HCT116 (cell line): ENCODE results near the gene DOHH.

ENCODE experiments used
- CEBPB ChIP-seq: IDR thresholded peaks from 2 replicates; pipeline ENCODE4 v1.6.1; 2012; ENCODE audit warnings: low read depth
- ELF1 ChIP-seq: IDR thresholded peaks from 2 replicates; pipeline ENCODE4 v1.6.1; 2012; ENCODE audit warnings: low read depth, borderline replicate concordance
- EZH2 ChIP-seq: fragments of 200-600 bp; sonication (generic); IDR thresholded peaks from 2 replicates; pipeline ENCODE4 v1.6.1; 2017; ENCODE audit warnings: antibody characterized with exemption, mixed run types
- FOSL1 ChIP-seq: IDR thresholded peaks from 2 replicates; pipeline ENCODE4 v1.6.1; 2012; ENCODE audit warnings: low read depth
- JUND ChIP-seq: IDR thresholded peaks from 2 replicates; pipeline ENCODE4 v1.6.1; 2012
- POLR2A ChIP-seq: IDR thresholded peaks from 2 replicates; pipeline ENCODE4 v1.7.0; 2011; ENCODE audit warnings: borderline replicate concordance; ENCODE audit not compliant: insufficient read depth, insufficient read length; ENCODE audit errors: extremely low read depth
- RAD21 ChIP-seq: IDR thresholded peaks from 2 replicates; pipeline ENCODE4 v1.6.1; 2012; ENCODE audit warnings: low read depth, mild to moderate bottlenecking
- SIN3A ChIP-seq: IDR thresholded peaks from 2 replicates; pipeline ENCODE4 v1.6.1; 2012; ENCODE audit warnings: low read depth
- TF ChIP-seq, protein P1 (sequence below), 3 experiments: fragments of 200-600 bp in 1 of 3; sonication (generic) in 1 of 3; IDR thresholded peaks in 2 of 3; conservative IDR thresholded peaks in 1 of 3; 2 replicates each; pipeline ENCODE4 v1.5.1; 2012 to 2017; ENCODE audit warnings: low read depth in 2 of 3, low read length in 2 of 3, antibody characterized with exemption in 1 of 3, borderline replicate concordance in 1 of 3, control low read depth in 1 of 3, mild to moderate bottlenecking in 1 of 3, mixed read lengths in 1 of 3, mixed run types in 1 of 3, moderate library complexity in 1 of 3; ENCODE audit not compliant: insufficient read depth in 1 of 3
- TF ChIP-seq, protein P2 (sequence below): IDR thresholded peaks from 2 replicates; pipeline ENCODE4 v1.6.1; 2011; ENCODE audit warnings: mild to moderate bottlenecking, low read length, moderate library complexity; ENCODE audit not compliant: insufficient replicate concordance; ENCODE audit errors: extremely low read depth

DNA sequence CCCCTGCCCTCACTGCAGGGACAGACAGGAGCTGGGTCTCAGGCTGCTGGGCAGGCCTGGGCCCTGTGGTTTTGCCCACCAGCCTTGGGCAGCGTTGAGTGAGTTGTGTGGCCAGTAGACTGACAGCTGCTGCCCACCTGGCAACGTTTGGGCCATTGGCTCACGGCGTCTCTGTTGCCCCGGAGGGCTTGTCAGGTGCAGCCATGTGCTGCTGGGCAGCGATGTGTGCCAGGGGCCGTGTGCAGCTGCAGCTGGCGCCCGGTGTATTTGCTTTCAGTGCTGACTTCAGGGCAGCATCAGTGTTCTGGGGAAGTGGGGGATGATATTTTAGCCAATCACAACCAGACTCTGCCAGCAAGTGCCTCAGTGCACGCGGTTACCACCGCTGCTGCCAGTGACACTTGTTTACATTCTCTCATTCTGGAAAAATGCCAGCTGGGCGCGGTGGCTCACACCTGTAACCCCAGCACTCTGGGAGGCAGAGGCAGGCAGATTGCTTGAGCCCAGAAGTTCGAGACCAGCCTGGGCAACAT lies 16.3 kb upstream of the DOHH start:
- no peak for TF ChIP-seq JUND
- no peak for TF ChIP-seq SIN3A
- TF ChIP-seq RAD21 = no peak
- TF ChIP-seq, protein P1, sequence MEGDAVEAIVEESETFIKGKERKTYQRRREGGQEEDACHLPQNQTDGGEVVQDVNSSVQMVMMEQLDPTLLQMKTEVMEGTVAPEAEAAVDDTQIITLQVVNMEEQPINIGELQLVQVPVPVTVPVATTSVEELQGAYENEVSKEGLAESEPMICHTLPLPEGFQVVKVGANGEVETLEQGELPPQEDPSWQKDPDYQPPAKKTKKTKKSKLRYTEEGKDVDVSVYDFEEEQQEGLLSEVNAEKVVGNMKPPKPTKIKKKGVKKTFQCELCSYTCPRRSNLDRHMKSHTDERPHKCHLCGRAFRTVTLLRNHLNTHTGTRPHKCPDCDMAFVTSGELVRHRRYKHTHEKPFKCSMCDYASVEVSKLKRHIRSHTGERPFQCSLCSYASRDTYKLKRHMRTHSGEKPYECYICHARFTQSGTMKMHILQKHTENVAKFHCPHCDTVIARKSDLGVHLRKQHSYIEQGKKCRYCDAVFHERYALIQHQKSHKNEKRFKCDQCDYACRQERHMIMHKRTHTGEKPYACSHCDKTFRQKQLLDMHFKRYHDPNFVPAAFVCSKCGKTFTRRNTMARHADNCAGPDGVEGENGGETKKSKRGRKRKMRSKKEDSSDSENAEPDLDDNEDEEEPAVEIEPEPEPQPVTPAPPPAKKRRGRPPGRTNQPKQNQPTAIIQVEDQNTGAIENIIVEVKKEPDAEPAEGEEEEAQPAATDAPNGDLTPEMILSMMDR (IDR thresholded peaks at IDR 0.05 in 2 of 3, conservative IDR thresholded peaks at IDR 0.05 in 1 of 3; ENCODE audit: borderline replicate concordance in 1 of 3, insufficient read depth in 1 of 3, low read depth in 2 of 3, low read length in 2 of 3) = no peak
- TF ChIP-seq POLR2A = no peak
- no peak for TF ChIP-seq FOSL1
- no peak for TF ChIP-seq ELF1
- TF ChIP-seq CEBPB = no peak
- TF ChIP-seq, protein P2, sequence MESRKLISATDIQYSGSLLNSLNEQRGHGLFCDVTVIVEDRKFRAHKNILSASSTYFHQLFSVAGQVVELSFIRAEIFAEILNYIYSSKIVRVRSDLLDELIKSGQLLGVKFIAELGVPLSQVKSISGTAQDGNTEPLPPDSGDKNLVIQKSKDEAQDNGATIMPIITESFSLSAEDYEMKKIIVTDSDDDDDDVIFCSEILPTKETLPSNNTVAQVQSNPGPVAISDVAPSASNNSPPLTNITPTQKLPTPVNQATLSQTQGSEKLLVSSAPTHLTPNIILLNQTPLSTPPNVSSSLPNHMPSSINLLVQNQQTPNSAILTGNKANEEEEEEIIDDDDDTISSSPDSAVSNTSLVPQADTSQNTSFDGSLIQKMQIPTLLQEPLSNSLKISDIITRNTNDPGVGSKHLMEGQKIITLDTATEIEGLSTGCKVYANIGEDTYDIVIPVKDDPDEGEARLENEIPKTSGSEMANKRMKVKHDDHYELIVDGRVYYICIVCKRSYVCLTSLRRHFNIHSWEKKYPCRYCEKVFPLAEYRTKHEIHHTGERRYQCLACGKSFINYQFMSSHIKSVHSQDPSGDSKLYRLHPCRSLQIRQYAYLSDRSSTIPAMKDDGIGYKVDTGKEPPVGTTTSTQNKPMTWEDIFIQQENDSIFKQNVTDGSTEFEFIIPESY = no peak
- no peak for TF ChIP-seq EZH2
